AG08396 (cell line): ENCODE data around the gene ITGA6.
A peak's percentile ranks its signal among the peaks of the same experiment; 100 is the strongest.

Source experiments
- DNase-seq: peaks from one replicate; pipeline ENCODE4 v3.0.0; 2012; ENCODE audit warnings: low spot score, mixed read lengths

ITGA6 gene

GRCh38 chr2:172427256-172427989 is at the start of gene ITGA6:
ITGA6 (plus strand) TSS chr2:172427586.
- DNase-seq = peak; percentile 88

- DNase-seq = no peak
Observed at GRCh38 chr2:172380436-172381274, 46.7 kb upstream of the ITGA6 start.

- DNase-seq = no peak
Observed at GRCh38 chr2:172381275-172382027, 45.9 kb upstream of the ITGA6 start.

- DNase-seq = no peak
Observed at GRCh38 chr2:172387361-172387760, 40.0 kb upstream of the ITGA6 start.

- no peak for DNase-seq
Observed at GRCh38 chr2:172389685-172390339, 37.6 kb upstream of the ITGA6 start.

DNA sequence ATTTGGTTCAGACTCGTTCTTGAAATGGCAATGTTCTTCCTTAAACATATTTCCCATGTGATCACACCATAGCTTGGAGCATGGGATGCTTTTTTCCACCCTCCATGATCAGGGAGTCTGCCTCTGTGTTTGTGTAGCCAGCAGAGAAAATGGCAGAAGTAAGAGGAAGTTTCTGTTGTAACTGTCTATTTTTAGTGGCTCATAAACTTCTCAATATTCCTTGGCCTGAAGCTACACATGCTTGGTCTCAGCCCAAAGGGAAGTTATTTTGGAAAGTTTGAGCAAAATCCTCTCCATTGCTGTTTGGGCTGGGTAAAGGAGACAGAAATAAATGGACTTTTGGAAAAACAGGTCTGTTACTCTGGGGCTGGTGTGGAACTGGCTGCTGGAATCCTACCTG is 33.4 kb upstream of the ITGA6 start:
- no peak for DNase-seq

GRCh38 chr2:172395503-172395902 is 31.9 kb upstream of the ITGA6 start:
- DNase-seq = no peak

DNA sequence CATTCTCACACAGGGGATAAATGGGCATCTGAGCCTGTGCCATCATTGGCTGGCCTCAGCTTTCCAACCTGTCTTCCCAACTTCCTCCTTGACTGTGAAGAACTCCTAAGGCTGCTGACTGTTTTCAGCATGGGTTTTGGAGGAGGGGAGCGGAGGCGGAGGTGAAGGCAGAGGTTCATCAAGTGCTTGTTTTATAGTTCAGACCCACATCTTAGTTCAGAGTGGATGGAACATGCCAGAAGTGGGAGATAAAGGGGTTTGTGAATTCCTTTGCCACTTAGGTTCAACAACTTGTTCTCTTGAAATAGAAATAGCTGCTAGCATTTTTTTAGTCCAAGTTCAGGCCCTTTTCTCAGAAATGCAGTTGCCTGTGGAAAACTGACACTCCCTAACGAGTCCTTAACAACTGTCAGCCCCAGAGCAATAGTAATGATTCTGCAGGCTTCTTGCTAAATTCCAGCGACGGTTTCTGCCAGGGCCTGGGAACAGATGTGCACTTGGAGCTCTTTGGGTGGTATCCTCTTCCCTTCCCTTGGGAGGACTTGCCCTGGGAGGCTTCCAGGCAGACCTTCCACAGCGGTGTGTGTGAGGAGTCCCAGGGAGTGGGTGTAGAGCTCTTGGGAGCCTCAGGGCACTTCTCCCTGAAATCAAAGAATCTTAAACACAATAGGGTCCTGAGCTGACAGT is 30.1 kb upstream of the ITGA6 start:
- DNase-seq = no peak

GRCh38 chr2:172398440-172398839 is 28.9 kb upstream of the ITGA6 start:
- DNase-seq = no peak

- no peak for DNase-seq
Observed at GRCh38 chr2:172399765-172400164, 27.6 kb upstream of the ITGA6 start.

GRCh38 chr2:172402198-172402597 is 25.2 kb upstream of the ITGA6 start:
- no peak for DNase-seq

DNA sequence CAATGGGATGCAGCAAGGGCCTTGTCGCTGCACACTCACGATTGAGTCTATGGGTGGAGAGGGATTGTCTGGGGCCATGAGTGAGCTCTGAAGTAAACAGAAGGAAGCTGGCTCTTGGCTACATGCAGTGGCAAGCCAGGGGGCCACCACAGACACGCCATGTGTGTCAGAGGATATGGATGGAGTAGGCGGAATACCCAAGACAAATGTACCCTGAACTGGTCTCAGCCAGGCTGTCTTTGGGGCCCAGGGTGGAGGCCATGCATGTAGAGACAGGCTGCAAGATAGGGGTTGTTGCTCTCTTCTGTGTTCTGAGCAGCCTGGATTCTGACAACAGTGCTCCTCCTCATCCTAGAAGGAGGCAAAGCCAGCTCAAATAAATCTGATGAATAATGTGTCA is 24.0 kb upstream of the ITGA6 start:
- DNase-seq = no peak

GRCh38 chr2:172403881-172404468 is 23.4 kb upstream of the ITGA6 start:
- no peak for DNase-seq

GRCh38 chr2:172404824-172405223 is 22.6 kb upstream of the ITGA6 start:
- DNase-seq = peak; percentile 68

DNA sequence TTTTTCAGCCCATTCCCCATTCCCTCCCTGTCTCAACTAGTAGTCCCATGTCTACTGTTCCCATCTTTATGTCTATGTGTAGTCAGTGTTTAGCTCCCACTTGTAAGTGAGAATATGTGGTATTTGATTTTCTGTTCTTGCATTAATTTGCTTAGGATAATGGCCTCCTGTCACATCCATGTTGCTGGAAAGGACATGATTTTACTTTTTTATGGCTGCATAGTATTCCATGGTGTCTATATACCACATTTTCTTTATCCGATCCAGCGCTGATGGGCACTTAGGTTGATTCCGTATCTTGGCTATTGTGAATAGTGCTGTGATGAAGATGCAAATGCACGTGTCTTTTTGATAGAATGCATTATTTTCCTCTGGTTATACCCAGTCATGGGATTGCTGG is 21.7 kb upstream of the ITGA6 start:
- no peak for DNase-seq

DNA sequence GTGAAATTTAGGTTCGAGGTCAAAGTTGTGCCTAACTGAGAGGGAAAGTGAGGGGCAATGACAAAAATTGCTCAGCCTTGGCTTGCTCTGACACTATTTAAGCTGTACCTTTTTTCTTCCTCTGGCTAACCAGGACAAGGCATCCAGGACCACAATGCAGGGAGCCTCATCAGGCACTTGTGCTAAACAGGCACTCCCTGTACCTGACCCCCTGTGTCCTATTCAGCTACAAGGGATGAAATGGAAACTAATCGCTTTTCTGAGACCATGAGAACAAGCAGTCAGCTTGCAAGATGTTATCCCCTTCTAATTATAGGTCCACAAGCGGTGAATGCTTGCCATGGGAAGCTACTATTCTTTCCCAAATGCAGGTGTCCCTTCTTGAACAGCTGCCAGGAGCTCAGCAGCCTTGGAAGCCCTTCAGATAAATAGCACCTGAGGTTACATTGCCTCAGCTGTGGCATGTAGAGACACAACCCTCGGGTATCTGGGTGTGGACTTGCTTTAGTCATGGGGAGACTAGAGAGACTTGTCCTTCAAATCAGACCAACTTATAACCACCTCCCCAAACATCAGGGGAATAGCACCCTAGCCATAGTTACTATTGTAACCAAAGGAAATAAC is 19.1 kb upstream of the ITGA6 start:
- no peak for DNase-seq

GRCh38 chr2:172409042-172409441 is 18.3 kb upstream of the ITGA6 start:
- no peak for DNase-seq

DNA sequence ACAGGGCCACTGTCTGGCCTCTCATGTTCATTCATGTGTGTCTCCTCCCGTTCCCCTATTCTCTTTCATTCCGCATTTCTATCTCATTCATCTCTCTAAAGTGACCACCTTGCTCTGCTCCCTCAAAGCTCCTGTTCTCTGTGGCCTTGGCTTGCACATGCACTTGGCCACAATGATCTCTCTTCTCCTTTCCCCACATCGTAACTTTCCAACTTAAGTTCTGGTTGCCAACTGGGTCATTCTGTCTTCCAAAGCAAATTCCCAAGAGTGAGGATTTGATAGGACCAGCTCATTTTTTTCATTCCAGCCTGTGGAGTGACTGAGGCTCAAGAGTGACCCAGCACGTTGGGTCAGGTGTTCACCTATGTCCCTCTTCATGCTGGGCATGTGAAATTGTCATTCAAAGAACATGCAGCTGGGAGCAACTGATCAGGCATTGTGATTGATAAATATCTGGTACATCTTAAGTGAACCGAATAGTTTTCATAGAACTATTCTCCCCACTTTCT is 14.3 kb upstream of the ITGA6 start:
- no peak for DNase-seq

GRCh38 chr2:172415157-172415864 is 12.1 kb upstream of the ITGA6 start:
- no peak for DNase-seq

DNA sequence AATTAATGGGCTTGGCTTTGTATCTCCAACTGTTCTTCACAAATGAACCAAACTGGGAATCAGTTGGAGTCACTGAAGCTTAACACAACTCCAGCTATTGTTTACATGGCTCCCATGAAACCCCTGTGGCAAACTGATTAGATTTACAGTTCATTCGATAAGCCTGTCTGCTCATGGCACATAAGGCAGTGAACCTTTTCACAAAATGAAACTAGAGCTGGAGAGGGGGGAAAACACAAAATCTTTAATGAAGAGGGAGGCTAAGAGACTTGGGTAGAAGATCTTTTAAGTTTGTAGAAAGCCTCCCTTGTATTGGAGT is 11.6 kb upstream of the ITGA6 start:
- no peak for DNase-seq
